Measurements from ENCODE around the gene COP1.
A peak's percentile ranks its signal among the peaks of the same experiment; 100 is the strongest.

COP1 gene

DNA sequence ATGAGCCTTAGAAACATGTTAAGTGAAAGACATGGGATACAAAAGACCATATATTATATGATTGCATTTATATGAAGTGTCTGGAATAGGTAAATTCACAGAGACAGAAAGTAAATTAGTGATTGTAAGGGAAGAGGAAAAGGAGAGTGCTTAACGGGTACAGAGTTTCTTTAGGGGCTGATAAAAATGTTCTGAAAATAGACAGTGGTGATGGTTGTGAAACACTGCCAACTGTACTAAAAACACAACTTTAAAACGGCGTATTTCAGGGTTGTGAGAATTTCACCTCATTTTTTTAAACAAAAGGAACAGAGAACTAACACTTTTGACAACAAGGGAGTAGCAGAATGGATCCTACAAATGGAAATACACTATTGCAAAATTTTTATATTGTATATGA is 13.4 kb downstream of the COP1 start:
- Mint-ChIP-seq H3K4me1 (peaks cover 5% of the 10 kb centered on the region), H3K36me3 (ENCODE audit: low read depth) (peaks cover 26% of the 10 kb centered on the region), H3K27ac (no peak overlapping the region), H3K9me3 (peaks cover 12% of the 10 kb centered on the region), H3K4me3 (no peak overlapping the region), H3K27me3 (ENCODE audit: low read depth) (no peaks in the 10 kb centered on the region)
- TF ChIP-seq, protein P1, sequence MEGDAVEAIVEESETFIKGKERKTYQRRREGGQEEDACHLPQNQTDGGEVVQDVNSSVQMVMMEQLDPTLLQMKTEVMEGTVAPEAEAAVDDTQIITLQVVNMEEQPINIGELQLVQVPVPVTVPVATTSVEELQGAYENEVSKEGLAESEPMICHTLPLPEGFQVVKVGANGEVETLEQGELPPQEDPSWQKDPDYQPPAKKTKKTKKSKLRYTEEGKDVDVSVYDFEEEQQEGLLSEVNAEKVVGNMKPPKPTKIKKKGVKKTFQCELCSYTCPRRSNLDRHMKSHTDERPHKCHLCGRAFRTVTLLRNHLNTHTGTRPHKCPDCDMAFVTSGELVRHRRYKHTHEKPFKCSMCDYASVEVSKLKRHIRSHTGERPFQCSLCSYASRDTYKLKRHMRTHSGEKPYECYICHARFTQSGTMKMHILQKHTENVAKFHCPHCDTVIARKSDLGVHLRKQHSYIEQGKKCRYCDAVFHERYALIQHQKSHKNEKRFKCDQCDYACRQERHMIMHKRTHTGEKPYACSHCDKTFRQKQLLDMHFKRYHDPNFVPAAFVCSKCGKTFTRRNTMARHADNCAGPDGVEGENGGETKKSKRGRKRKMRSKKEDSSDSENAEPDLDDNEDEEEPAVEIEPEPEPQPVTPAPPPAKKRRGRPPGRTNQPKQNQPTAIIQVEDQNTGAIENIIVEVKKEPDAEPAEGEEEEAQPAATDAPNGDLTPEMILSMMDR (IDR thresholded peaks at IDR 0.05; ENCODE audit: unreplicated experiment in 3 of 3): no peak

DNA sequence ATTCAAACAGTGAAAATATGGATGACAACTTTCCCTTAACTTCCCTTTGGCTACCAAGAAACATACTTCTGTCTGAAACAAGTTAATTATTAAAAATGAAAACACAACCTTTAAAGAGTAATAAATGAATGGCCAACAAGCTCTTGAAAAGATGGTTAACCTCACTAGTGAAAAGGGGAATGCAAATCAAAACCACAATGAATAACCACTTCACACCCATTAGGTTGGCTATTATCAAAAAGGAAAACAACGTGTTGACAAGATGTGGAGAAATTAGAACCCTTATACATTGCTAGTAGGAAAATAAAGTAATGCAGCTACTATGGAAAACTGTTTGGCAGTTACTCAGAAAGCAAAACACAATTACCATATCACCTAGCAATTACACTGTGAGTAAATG is 14.1 kb downstream of the COP1 start:
- Mint-ChIP-seq H3K27me3 (ENCODE audit: low read depth) (no peaks in the 10 kb centered on the region), H3K4me1 (peaks cover 5% of the 10 kb centered on the region), H3K27ac (peak overlapping the region in 1 of 3 experiments; percentile 87), H3K4me3 (no peak overlapping the region), H3K9me3 (peaks cover 12% of the 10 kb centered on the region), H3K36me3 (ENCODE audit: low read depth) (peaks cover 22% of the 10 kb centered on the region)
- TF ChIP-seq, protein P1 (IDR thresholded peaks at IDR 0.05; ENCODE audit: unreplicated experiment in 3 of 3): no peak

DNA sequence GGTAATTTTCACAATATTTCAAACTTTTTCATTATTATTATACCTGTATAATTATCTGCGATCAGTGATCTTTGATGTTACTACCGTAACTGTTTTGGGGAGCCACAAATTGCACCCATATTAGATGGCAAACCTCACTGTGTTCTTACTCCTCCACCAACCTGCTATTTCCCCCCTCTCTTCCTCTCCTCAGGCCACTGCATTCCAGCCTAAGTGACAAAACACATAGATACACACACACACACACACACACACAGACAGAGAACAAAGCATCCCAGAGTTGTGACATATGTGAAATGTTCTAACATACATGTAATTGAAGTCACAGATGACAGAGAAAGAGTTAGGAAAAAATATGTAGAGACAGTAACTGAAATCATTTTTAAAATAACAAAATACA is 18.5 kb downstream of the COP1 start:
- no peaks in the 10 kb centered on the region for H3K4me1 Mint-ChIP-seq
- H3K36me3 Mint-ChIP-seq (ENCODE audit: low read depth): peaks cover 20% of the 10 kb centered on the region
- TF ChIP-seq, protein P1 (IDR thresholded peaks at IDR 0.05; ENCODE audit: unreplicated experiment in 3 of 3): no peak
- peaks cover 7% of the 10 kb centered on the region for H3K9me3 Mint-ChIP-seq
- H3K4me3 Mint-ChIP-seq: no peak overlapping the region
- H3K27me3 Mint-ChIP-seq (ENCODE audit: low read depth): no peaks in the 10 kb centered on the region
- H3K27ac Mint-ChIP-seq: no peak overlapping the region

DNA sequence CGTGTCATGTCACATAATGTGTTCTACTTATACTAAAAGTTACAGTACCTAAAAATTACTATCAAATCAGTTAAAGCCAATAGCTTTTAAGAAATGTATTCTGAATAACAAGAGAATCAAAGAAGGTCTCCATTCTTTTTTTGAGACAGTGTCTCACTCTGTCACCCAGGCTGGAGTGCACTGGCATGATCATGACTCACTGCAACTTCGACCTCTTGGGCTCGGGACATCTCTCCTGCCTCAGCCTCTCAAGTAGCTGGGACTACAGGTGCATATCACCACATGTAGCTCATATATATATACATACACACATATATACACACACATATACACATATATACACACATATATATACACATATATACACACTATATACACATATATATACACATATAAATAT is 20.1 kb downstream of the COP1 start:
- Mint-ChIP-seq H3K36me3 (ENCODE audit: low read depth) (peaks cover 22% of the 10 kb centered on the region), H3K27me3 (ENCODE audit: low read depth) (no peaks in the 10 kb centered on the region), H3K27ac (no peak overlapping the region), H3K4me1 (no peaks in the 10 kb centered on the region), H3K4me3 (no peak overlapping the region), H3K9me3 (peaks cover 5% of the 10 kb centered on the region)
- TF ChIP-seq, protein P1 (IDR thresholded peaks at IDR 0.05; ENCODE audit: unreplicated experiment in 3 of 3): no peak

DNA sequence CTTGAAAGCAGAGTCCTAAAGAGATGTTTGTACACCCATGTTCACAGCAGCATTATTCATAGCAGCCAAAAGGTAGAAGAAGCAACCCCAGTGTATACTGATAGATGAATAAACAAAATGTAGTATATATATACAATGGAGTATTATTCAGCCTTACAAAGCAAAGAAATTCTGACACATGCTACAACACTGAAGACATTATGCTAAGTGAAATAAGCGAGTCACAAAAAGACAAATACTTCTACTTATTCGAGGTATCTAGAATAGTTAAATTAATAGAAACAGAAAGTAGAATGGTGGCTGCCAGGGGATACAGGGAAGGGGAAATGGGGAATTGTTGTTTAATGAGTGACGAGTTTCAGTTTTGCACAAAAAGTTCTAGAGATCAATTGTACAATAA is 23.5 kb downstream of the COP1 start:
- H3K4me1 Mint-ChIP-seq: no peaks in the 10 kb centered on the region

DNA sequence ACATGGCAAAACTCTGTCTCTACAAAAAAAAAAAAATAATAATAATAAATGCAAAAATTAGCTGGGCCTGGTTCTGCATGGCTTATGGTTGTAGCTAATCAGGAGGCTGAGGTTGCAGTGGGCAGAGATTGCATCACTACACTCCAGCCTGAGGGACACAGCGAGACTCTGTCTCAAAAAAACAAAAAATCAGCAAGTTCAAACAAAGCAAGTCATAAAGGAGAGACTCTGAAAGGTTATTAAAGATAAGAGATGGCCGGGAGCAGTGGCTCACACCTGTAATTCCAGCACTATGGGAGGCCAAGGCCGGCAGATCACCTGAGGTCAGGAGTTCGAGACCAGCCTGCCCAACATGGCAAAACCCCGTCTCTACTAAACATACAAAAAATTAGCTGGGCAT is 28.8 kb downstream of the COP1 start:
- no peak overlapping the region for H3K27ac Mint-ChIP-seq
- no peaks in the 10 kb centered on the region for H3K9me3 Mint-ChIP-seq
- no peaks in the 10 kb centered on the region for H3K4me1 Mint-ChIP-seq
- H3K4me3 Mint-ChIP-seq: no peak overlapping the region
- TF ChIP-seq, protein P1 (IDR thresholded peaks at IDR 0.05; ENCODE audit: unreplicated experiment in 3 of 3): no peak
- peaks cover 46% of the 10 kb centered on the region for H3K36me3 Mint-ChIP-seq (ENCODE audit: low read depth)
- no peaks in the 10 kb centered on the region for H3K27me3 Mint-ChIP-seq (ENCODE audit: low read depth)

More for the DNA sequence above, 23.5 kb downstream of the COP1 start:
- peaks cover 32% of the 10 kb centered on the region for H3K36me3 Mint-ChIP-seq (ENCODE audit: low read depth)
- no peaks in the 10 kb centered on the region for H3K27me3 Mint-ChIP-seq (ENCODE audit: low read depth)
- peaks cover under 1% of the 10 kb centered on the region for H3K9me3 Mint-ChIP-seq
- H3K4me3 Mint-ChIP-seq: no peak overlapping the region
- H3K27ac Mint-ChIP-seq: no peak overlapping the region
- TF ChIP-seq, protein P1 (IDR thresholded peaks at IDR 0.05; ENCODE audit: unreplicated experiment in 3 of 3): no peak

Measured in nephron (organoid).